ACC112 (cell line): Measurements from ENCODE around the gene ARHGEF1.

Source experiments
- H2AFZ ChIP-seq: fragments of 200-600 bp; sonication (generic); one replicate; pipeline ENCODE4 v1.6.0; 2017; ENCODE audit warnings: antibody characterized with exemption, low read length; ENCODE audit not compliant: unreplicated experiment
- H3K27ac ChIP-seq: fragments of 200-600 bp; sonication (generic); 2 replicates; pipeline ENCODE4 v1.5.1; 2014; ENCODE audit warnings: low read depth, mild to moderate bottlenecking, antibody characterized with exemption, low read length, moderate library complexity
- H3K27me3 ChIP-seq: fragments of 200-600 bp; sonication (generic); 2 replicates; pipeline ENCODE4 v1.6.1; 2014; ENCODE audit warnings: mild to moderate bottlenecking, antibody characterized with exemption, low read length, moderate library complexity, mixed read lengths; ENCODE audit not compliant: insufficient read depth
- H3K36me3 ChIP-seq: fragments of 200-600 bp; sonication (generic); 2 replicates; pipeline ENCODE4 v1.6.1; 2016; ENCODE audit warnings: mild to moderate bottlenecking, antibody characterized with exemption, low read length, moderate library complexity, mixed read lengths; ENCODE audit not compliant: insufficient read depth
- H3K4me1 ChIP-seq: fragments of 200-600 bp; sonication (generic); one replicate; pipeline ENCODE4 v1.6.1; 2016; ENCODE audit warnings: low read length, mixed read lengths; ENCODE audit not compliant: insufficient read depth, unreplicated experiment, control insufficient read depth
- H3K4me3 ChIP-seq: fragments of 200-600 bp; sonication (generic); 2 replicates; pipeline ENCODE4 v1.5.1; 2014; ENCODE audit warnings: mild to moderate bottlenecking, low read depth, low read length
- H3K79me2 ChIP-seq: fragments of 200-600 bp; sonication (generic); one replicate; pipeline ENCODE4 v1.6.0; 2016; ENCODE audit warnings: low read length; ENCODE audit not compliant: control insufficient read depth, unreplicated experiment, insufficient read depth

The ARHGEF1 gene

GRCh38 chr19:41863209-41863931, 19.6 kb upstream of the ARHGEF1 start:
- Histone ChIP-seq H3K4me3 (no peak overlapping the region), H3K4me1 (peaks cover 12% of the 10 kb centered on the region), H3K27ac (no peak overlapping the region), H3K27me3 (no peaks in the 10 kb centered on the region), H3K36me3 (peaks cover 35% of the 10 kb centered on the region), H2AFZ (no peak overlapping the region), H3K79me2 (peaks cover 65% of the 10 kb centered on the region)

- H3K4me3 ChIP-seq: no peak overlapping the region
Observed at GRCh38 chr19:41864374-41864773, 18.6 kb upstream of the ARHGEF1 start.

GRCh38 chr19:41866284-41866683, 16.7 kb upstream of the ARHGEF1 start:
- H3K27ac ChIP-seq: no peak overlapping the region
- H3K36me3 ChIP-seq: peaks cover 32% of the 10 kb centered on the region
- H2AFZ ChIP-seq: no peak overlapping the region
- no peaks in the 10 kb centered on the region for H3K27me3 ChIP-seq
- peaks cover 11% of the 10 kb centered on the region for H3K4me1 ChIP-seq
- peaks cover 53% of the 10 kb centered on the region for H3K79me2 ChIP-seq
- no peak overlapping the region for H3K4me3 ChIP-seq

More at GRCh38 chr19:41864374-41864773, 18.6 kb upstream of the ARHGEF1 start:
- H3K79me2 ChIP-seq: peaks cover 65% of the 10 kb centered on the region
- H3K4me1 ChIP-seq: peaks cover 12% of the 10 kb centered on the region
- H3K27ac ChIP-seq: no peak overlapping the region
- H3K27me3 ChIP-seq: no peaks in the 10 kb centered on the region
- H3K36me3 ChIP-seq: peaks cover 35% of the 10 kb centered on the region
- no peak overlapping the region for H2AFZ ChIP-seq

GRCh38 chr19:41868120-41868988, 14.6 kb upstream of the ARHGEF1 start:
- H3K4me3 ChIP-seq: no peak overlapping the region
- H2AFZ ChIP-seq: no peak overlapping the region
- peaks cover 16% of the 10 kb centered on the region for H3K36me3 ChIP-seq
- peaks cover 32% of the 10 kb centered on the region for H3K79me2 ChIP-seq
- H3K4me1 ChIP-seq: peaks cover under 1% of the 10 kb centered on the region
- no peaks in the 10 kb centered on the region for H3K27me3 ChIP-seq
- H3K27ac ChIP-seq: no peak overlapping the region

- no peaks in the 10 kb centered on the region for H3K27me3 ChIP-seq
- no peaks in the 10 kb centered on the region for H3K4me1 ChIP-seq
- H3K27ac ChIP-seq: no peak overlapping the region
- peaks cover 27% of the 10 kb centered on the region for H3K79me2 ChIP-seq
- H3K36me3 ChIP-seq: peaks cover 14% of the 10 kb centered on the region
- no peak overlapping the region for H2AFZ ChIP-seq
- no peak overlapping the region for H3K4me3 ChIP-seq
Observed at GRCh38 chr19:41868989-41869300, 14.0 kb upstream of the ARHGEF1 start.

GRCh38 chr19:41869374-41869955, 13.5 kb upstream of the ARHGEF1 start:
- Histone ChIP-seq H3K4me1 (no peaks in the 10 kb centered on the region), H3K4me3 (no peak overlapping the region), H2AFZ (no peak overlapping the region), H3K27ac (no peak overlapping the region), H3K27me3 (no peaks in the 10 kb centered on the region), H3K36me3 (peaks cover 9% of the 10 kb centered on the region), H3K79me2 (peaks cover 22% of the 10 kb centered on the region)

- Histone ChIP-seq H3K27ac (no peak overlapping the region), H3K4me3 (no peak overlapping the region), H2AFZ (no peak overlapping the region), H3K4me1 (no peaks in the 10 kb centered on the region), H3K27me3 (no peaks in the 10 kb centered on the region), H3K79me2 (peaks cover 13% of the 10 kb centered on the region), H3K36me3 (peaks cover 4% of the 10 kb centered on the region; the same call in 1 of the 2 replicates)
Observed at GRCh38 chr19:41870401-41870873, 12.5 kb upstream of the ARHGEF1 start.

GRCh38 chr19:41871573-41872383, 11.2 kb upstream of the ARHGEF1 start:
- Histone ChIP-seq H3K79me2 (peaks cover 7% of the 10 kb centered on the region), H3K36me3 (no peaks in the 10 kb centered on the region), H3K4me3 (no peak overlapping the region), H3K27ac (no peak overlapping the region), H3K27me3 (no peaks in the 10 kb centered on the region), H2AFZ (no peak overlapping the region), H3K4me1 (no peaks in the 10 kb centered on the region)

- Histone ChIP-seq H3K4me3 (no peak overlapping the region), H2AFZ (no peak overlapping the region), H3K27me3 (no peaks in the 10 kb centered on the region), H3K4me1 (no peaks in the 10 kb centered on the region), H3K36me3 (no peaks in the 10 kb centered on the region), H3K79me2 (peaks cover 7% of the 10 kb centered on the region), H3K27ac (no peak overlapping the region)
Observed at GRCh38 chr19:41872384-41872774, 10.6 kb upstream of the ARHGEF1 start.
